LoVo (cell line): ENCODE data around the gene HCFC1.
"Not testable (repeated sequence)": the region's sequence is repeated elsewhere in the genome, so short reads cannot be mapped to it uniquely, and the experiment has no call there.

Experiments
- DNase-seq: peaks from one replicate; pipeline ENCODE4 v3.0.0-alpha.2; 2016; ENCODE audit warnings: low spot score

HCFC1 gene

GRCh38 chrX:154008521-154008920 lies 36.9 kb upstream of the HCFC1 start:
- no peak for DNase-seq

GRCh38 chrX:154006947-154007346 lies 35.3 kb upstream of the HCFC1 start:
- DNase-seq, result no peak

DNA sequence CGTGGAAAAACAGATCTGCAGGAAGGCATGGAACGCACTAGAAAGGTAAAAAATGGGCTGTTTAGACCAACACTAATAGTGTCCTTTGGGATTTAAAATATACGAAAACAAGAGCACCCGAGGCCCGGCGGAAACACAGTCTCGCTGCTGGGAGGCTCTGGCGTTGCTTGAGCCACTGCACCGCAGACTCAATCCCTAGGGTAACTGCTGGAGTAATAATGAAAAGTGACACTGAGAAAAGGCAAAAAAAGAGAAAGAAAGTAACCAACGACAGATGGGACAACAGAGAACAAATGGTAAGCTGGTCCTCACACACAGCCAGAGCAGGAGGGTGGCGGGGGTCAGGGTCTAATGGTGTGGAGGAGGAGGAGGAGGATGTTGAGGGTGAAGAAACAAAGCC lies 32.7 kb upstream of the HCFC1 start:
- DNase-seq, result no peak

GRCh38 chrX:154002215-154002719 lies 30.6 kb upstream of the HCFC1 start:
- no peak for DNase-seq

DNA sequence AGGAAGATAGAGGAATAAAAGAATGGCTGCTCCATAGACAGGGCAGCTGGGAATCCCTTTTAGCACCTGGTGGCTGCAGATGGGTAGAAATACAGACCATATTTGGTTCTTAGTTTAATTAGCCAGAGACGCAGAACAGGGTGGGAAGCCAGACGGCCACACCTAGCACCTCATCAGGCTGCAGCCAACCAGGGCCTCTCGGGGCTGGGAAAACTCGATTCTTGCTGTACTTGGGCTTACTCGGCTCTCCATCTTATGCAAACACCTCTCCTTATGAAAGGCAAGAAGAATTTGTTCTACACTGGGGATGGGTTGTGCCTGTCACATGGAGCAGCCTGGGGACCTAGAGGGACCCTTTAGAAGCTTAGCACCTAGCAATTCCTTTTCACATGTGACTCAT lies 28.4 kb upstream of the HCFC1 start:
- no peak for DNase-seq

DNA sequence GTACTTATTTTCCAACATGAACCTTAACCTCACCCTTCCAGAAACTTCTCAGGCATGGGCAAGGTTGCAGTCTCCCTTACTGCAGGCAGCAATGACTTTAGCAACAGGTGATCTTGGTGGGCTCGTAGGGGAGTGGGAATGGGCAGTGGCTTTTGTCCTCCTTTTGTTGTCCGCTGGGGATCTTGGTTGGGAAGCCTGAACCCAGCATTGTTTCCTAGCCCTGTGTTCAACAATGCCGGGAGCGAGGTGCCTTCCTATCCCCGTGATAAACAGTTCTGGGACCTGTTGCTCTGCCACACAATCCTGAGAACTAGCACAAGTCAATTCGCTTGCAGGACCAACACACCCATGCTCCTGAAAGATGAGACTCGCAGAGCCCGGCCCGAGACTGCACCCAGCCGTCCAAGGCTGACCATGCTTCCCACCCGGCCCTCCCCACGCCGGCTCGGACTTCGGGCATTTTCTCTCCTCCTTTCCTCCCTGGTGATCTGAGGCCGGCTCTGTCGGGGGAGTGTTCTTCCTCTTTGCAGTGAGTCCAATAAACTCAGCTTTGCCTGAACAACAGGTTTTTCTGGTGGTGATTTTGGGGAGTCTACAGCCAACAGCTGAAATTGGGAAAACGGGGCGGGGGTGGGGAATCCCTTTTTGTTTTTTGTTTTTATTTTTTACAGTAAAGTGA lies 27.9 kb upstream of the HCFC1 start:
- DNase-seq, result no peak

DNA sequence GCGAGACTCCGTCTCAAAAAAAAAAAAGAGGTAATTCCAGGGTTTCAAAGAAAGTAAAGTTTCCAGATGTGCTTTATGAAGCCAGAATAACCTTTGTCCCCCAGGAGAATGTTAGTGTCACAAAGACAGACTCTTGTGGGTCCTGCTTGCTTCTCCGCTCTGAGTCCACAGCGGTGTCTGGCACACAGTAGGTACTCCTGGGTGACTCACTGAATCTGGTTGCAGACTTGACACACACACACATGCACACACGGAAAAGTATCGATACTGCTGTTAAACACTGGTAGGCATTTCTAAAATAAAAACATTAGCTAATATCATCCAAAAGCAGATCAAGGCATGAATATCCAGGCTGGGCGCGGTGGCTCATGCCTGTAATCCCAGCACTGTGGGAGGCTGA lies 23.9 kb upstream of the HCFC1 start:
- DNase-seq, result no peak

- DNase-seq, result not testable (repeated sequence)
Observed at GRCh38 chrX:153994398-153994797, 22.8 kb upstream of the HCFC1 start.

GRCh38 chrX:153993978-153994377 lies 22.4 kb upstream of the HCFC1 start:
- DNase-seq, result no peak

- no peak for DNase-seq
Observed at GRCh38 chrX:153993079-153993478, 21.5 kb upstream of the HCFC1 start.

- no peak for DNase-seq
Observed at GRCh38 chrX:153992180-153992579, 20.6 kb upstream of the HCFC1 start.

- no peak for DNase-seq
Observed at GRCh38 chrX:153991013-153991580, 19.5 kb upstream of the HCFC1 start.

DNA sequence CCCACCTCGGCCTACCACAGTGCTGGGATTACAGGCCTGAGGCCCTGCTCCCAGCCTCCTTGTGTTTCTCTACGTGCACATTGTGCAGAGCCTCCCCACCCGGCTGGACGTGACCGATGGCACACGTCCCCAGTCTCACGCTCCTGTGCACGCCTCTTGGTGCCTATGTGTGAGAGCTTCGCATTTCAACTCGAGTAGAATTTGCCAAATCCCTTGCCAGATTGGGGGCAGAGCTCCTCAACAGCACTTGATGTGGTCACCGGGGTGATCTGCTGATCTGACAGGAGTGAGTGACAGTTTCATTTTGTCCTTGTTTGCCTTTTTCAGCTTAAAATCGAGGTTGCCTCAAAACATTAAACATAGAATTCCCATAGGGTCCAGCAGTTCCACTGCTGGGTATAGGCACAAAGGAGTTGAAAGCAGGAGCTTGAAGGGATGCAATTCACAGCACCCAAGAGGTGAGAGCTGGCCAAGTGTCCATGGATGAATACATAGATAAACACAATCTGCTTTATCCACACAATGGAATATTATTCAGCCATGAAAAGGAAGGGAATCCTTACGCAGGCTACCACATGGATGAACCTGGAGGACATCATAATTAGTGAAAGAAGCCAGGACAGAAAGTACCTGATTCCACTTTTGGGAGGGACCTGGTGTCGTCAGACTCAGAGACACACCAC lies 18.5 kb upstream of the HCFC1 start:
- DNase-seq, result no peak

DNA sequence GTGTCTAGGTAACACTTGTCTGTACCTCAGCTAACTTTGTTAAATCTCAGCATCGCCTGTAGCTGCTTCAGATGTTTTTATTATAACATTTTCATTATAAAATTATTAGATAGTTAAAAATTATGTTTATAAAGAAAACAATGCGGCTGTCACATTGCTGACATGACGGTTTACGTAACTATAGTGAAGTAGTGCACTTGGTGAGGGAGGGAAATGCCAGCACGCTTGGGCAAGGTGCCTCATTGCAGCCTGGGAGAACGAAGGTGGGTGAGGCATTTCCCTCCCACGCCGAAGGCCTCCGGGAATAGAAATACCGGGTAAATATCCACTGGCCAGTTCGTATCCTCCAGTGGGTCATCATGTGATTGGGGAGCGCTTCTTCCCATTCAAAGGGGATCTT lies 16.9 kb upstream of the HCFC1 start:
- no peak for DNase-seq

GRCh38 chrX:153984351-153985178 lies 12.9 kb upstream of the HCFC1 start:
- no peak for DNase-seq

DNA sequence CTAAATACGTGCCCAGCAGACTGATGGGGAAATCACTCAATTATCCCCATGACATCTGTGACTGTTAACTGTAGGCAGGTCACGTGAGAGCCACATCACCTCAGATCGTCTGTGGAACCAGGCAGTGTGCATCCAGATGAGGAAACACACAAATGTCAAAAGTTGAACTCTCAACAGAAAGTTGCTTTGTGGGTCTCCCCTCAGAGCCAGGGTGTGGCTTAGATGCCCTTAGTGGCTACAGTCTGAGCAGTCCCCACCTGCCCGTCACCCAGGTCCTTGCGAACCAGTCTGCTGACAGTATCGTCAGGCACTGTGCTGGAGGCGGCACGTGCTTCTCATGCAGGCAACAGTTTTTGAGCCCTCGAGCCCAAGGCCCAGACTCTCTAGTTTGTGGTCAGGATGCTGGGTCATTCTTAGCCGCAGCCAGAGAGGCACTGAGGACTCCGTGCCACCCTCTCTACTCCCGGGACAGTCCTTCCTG lies 11.7 kb upstream of the HCFC1 start:
- no peak for DNase-seq

DNA sequence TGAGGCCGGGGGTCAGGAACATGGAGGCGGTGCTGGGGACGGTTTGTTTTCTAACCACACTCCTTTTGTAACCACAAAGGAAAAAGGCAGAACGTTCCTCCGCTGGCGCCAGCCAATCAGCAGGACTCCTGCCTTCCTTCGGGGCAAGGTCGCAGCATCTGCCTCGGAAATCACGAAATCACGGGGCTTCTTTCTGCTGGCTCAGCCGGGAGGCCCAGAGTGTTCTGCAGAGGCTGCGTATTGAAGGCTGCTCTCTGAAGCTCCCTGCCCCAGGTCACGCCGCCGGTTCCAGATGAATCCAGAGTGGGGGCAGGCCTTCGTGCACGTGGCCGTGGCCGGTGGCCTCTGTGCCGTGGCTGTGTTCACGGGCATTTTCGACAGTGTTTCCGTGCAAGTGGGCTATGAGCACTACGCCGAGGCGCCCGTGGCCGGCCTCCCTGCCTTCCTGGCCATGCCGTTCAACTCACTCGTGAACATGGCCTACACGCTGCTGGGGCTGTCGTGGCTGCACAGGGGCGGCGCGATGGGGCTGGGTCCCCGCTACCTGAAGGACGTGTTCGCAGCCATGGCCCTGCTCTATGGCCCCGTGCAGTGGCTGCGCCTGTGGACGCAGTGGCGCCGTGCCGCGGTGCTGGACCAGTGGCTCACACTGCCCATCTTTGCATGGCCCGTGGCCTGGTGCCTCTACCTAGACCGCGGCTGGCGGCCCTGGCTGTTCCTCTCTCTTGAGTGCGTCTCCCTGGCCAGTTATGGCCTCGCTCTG lies 10.3 kb upstream of the HCFC1 start:
- no peak for DNase-seq

DNA sequence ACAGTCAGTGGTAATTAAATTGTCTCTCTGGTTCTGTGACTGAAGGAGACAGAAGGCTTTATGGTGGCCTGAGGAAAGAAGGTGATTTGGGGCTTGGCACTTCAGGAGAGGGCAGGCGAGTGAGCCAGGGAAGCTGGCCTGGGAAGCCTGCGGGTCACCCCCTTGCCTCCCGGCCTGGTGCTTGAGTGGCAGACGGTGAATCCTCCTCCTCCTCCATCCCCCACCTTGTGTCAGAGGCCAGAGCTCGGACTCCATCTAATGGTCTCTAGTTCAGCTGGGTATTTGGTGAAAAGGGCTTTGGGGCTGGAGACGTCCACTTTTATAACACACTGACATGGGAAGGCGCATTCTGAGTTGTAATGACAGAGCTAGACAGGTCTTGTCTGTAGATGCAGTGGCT lies 9.6 kb upstream of the HCFC1 start:
- no peak for DNase-seq

DNA sequence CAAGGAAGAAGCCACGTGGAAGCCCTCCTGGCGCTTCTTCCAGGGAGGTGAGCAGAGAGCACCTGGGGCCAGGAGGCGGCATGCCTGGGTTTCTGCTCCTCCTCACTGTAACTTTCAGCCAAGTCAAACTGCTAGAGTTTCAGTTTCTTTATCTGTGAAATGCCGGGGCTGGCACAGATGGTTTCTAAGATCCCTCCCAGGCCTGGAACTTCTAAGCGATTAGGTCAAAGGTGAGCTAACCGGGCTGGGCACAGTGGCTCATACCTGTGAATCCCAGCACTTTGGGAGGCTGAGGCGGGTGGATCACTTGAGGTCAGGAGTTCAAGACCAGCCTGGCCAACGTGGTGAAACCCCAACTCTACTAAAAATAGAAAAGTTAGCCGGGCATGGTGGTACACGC lies 8.8 kb upstream of the HCFC1 start:
- not testable (repeated sequence) for DNase-seq

DNA sequence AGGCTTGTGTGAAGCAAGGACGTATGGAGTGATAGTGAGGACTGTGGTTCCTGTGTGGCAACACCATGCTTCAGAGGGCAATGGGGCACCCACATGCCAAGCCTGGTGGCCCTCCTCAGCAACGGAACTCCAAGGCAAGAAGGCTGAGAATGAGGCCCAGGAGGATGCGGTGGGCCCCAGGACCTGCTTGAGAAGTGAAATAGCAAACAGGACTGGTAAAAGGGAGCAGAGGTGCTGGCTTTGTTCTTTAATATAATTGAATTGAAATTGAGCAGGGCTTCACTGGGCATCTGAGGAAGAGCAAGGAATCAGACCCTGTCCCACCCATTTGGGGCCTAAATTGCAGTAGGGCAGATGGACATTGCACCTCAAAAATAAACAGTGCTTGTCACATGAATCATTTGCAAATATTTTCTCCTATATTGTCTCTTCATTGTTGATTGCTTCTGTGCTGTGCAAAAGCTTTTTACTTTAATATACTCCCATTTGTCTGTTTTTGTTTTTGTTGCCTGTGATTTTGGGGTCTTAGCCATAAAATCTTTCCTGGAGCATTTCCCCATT lies 3.2 kb upstream of the HCFC1 start:
- DNase-seq, result no peak

GRCh38 chrX:153974003-153974725 lies 2.5 kb upstream of the HCFC1 start:
- DNase-seq, result no peak
